ENCODE data around the gene CEMIP. TPM values are rescaled to one million over a fixed set of nuclear protein-coding genes. Genes with fewer than 3 reads are reported as not detected.

Gene CEMIP
- total and polyA plus RNA-seq, 2 of the 8 experiments (the other 6 are each of a cell fraction or from before 2014, with no cell fraction given) = 0.11 to 0.60 TPM

DNA sequence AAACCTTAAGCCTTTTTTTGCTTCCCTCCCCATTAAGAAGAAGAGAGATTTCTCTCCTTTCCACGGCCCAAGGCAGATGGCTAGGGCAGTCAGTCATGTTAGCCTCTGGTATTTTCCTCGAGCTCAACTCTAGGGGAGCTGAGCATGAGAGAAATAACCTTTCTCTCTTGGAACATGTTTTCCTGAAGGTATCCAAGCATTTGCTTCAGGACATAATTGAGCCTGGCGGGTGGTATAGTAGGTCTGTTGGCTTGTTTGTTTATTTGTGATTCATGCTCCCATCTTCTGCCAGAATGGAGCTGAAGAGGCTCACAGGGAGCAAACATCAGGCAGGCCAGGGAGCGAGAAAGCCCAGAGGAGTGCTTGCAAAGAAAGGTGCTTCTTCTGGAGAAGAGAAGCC lies 108.0 kb downstream of the CEMIP start:
- DNase-seq (ENCODE audit: low read depth in 1 of 2, low spot score in 2 of 2) (no peak), FAIRE-seq (no peak)
- Histone ChIP-seq H4K91ac (replicated peaks; ENCODE audit: insufficient read length, low read length) (no peak overlapping the region), H2BK20ac (ENCODE audit: low read length) (no peak overlapping the region), H2AK5ac (ENCODE audit: low read depth, low read length) (no peak overlapping the region), H3K9me3 (ENCODE audit: insufficient read depth in 2 of 2, low read depth in 1 of 2, low read length in 1 of 2) (no peaks in the 10 kb centered on the region), H3K4me1 (replicated peaks in 1 of 4; ENCODE audit: control insufficient read depth in 3 of 4, insufficient read depth in 4 of 4, low read length in 3 of 4) (peaks cover 0 to 4% (median 0%) of the 10 kb centered on the region in 4 experiments; a peak in 2 of 7 replicates), H3K23me2 (ENCODE audit: low read depth, low read length) (no peaks in the 10 kb centered on the region), H3K4me2 (ENCODE audit: insufficient read depth in 1 of 2, low read depth in 2 of 2, low read length in 2 of 2) (peak overlapping the region in 1 of 2 experiments; percentile 23; a peak in 3 of 4 replicates), H3K14ac (ENCODE audit: insufficient read length) (no peak overlapping the region), H4K5ac (ENCODE audit: insufficient read length, low read depth, low read length) (no peak overlapping the region), H2AFZ (ENCODE audit: low read length) (no peak overlapping the region), H2BK120ac (replicated peaks; ENCODE audit: low read depth, low read length) (no peak overlapping the region), H3K56ac (replicated peaks; ENCODE audit: insufficient read length, low read depth, low read length) (no peak overlapping the region), H3K4me3 (ENCODE audit: extremely low read depth in 1 of 4, insufficient read depth in 2 of 4, low read depth in 3 of 4, low read length in 4 of 4) (no peak overlapping the region), H2BK15ac (ENCODE audit: low read length) (no peak overlapping the region), H4K20me1 (replicated peaks in 1 of 2; ENCODE audit: control insufficient read depth in 1 of 2, insufficient read depth in 2 of 2, low read length in 2 of 2) (no peaks in the 10 kb centered on the region), H3K18ac (ENCODE audit: extremely low read depth, low read length) (no peak overlapping the region), H4K8ac (ENCODE audit: extremely low read depth, insufficient read depth, low read length) (0 out of 2 replicates have a peak overlapping the region, but pooled peaks have one; percentile 32), H3K27ac (ENCODE audit: low read depth, low read length) (no peak overlapping the region), H3K27me3 (replicated peaks in 1 of 4; ENCODE audit: control insufficient read depth in 3 of 4, extremely low read depth in 1 of 4, insufficient read depth in 3 of 4, low read length in 3 of 4) (peaks cover 0 to 2% (median 0%) of the 10 kb centered on the region in 4 experiments; a peak in 1 of 7 replicates), H3K36me3 (ENCODE audit: control insufficient read depth in 2 of 4, insufficient read depth in 4 of 4, low read length in 3 of 4) (no peaks in the 10 kb centered on the region), H2BK12ac (ENCODE audit: low read depth, low read length) (no peak overlapping the region), H3K79me1 (ENCODE audit: low read depth, low read length) (no peaks in the 10 kb centered on the region), H3K23ac (ENCODE audit: insufficient read length) (no peak overlapping the region), H2BK5ac (ENCODE audit: low read depth, low read length) (no peak overlapping the region), H3K79me2 (ENCODE audit: control insufficient read depth in 1 of 2, insufficient read depth in 2 of 2, low read length in 2 of 2) (no peaks in the 10 kb centered on the region), H3K9ac (replicated peaks in 1 of 4; ENCODE audit: extremely low read depth in 1 of 4, low read depth in 3 of 4, low read length in 3 of 4) (no peak overlapping the region), H3K4ac (replicated peaks; ENCODE audit: insufficient read length, low read depth, low read length) (no peak overlapping the region)
- ChIA-PET CTCF (ENCODE audit: partially characterized antibody) (interaction anchor here (1.2 to 2.3 kb wide), 5 partner anchors 9 to 111 kb away, joined by 3 to 10 read pairs (median 4); no protein-coding TSS in a partner anchor), POLR2A (ENCODE audit: partially characterized antibody) (interaction anchor here (1.4 kb wide), 1 partner anchor 16 kb away, joined by 3 read pairs; no protein-coding TSS in a partner anchor)
- 78% methylated on average over 4 of the region's 4 CpGs; no CpG with 5 or more reads in 1 of the 2 experiments for WGBS, 2 experiments (ENCODE audit: extremely low coverage in 1 of 2, insufficient coverage in 1 of 2, insufficient read length in 1 of 2, insufficient replicate concordance in 2 of 2, low coverage in 1 of 2, low lambda C conversion rate in 2 of 2, missing lambda C conversion rate in 1 of 2)
- TF ChIP-seq TEAD4 (IDR thresholded peaks at IDR 0.05; ENCODE audit: low read depth, low read length) (no peak), NANOG (IDR thresholded peaks at IDR 0.05; ENCODE audit: insufficient read depth, low read depth, low read length, poor library complexity, severe bottlenecking) (no peak), JUN (IDR thresholded peaks at IDR 0.05; ENCODE audit: low read depth, low read length) (no peak), TCF12 (IDR thresholded peaks at IDR 0.05; ENCODE audit: low read depth, low read length) (no peak), BACH1 (IDR thresholded peaks at IDR 0.05; ENCODE audit: low read length) (no peak), GABPA (IDR thresholded peaks at IDR 0.05; ENCODE audit: borderline replicate concordance, insufficient read depth, low read length) (no peak), FOSL1 (IDR thresholded peaks at IDR 0.05; ENCODE audit: insufficient read depth, low read depth, low read length) (no peak), SP2 (IDR thresholded peaks at IDR 0.05; ENCODE audit: low read length) (no peak), RFX5 (IDR thresholded peaks at IDR 0.05; ENCODE audit: borderline replicate concordance, low read depth, low read length) (no peak), RNF2 (IDR thresholded peaks at IDR 0.05; ENCODE audit: borderline replicate concordance, low read depth, low read length, missing control alignments, poor library complexity, severe bottlenecking) (no peak), SIN3A (conservative IDR thresholded peaks at IDR 0.05 in 1 of 2, IDR thresholded peaks at IDR 0.05 in 1 of 2; ENCODE audit: low read depth in 1 of 2, low read length in 2 of 2) (no peak), POLR2AphosphoS5 (IDR thresholded peaks at IDR 0.05; ENCODE audit: low read depth, low read length) (no peak), POU5F1 (IDR thresholded peaks at IDR 0.05; ENCODE audit: low read depth, low read length) (no peak)
- TF ChIP-seq, protein P1, sequence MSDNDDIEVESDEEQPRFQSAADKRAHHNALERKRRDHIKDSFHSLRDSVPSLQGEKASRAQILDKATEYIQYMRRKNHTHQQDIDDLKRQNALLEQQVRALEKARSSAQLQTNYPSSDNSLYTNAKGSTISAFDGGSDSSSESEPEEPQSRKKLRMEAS (IDR thresholded peaks at IDR 0.05) = no peak
